RPMI8226 (cell line): ENCODE results near the gene ADAMTS17.
"Not testable (repeated sequence)": the region's sequence is repeated elsewhere in the genome, so short reads cannot be mapped to it uniquely, and the experiment has no call there.

Source experiments
- DNase-seq: peaks from one replicate; pipeline ENCODE4 v3.0.0-alpha.2; 2015

Gene ADAMTS17

GRCh38 chr15:99983886-99984286 lies 357.9 kb downstream of the ADAMTS17 start:
- no peak for DNase-seq

GRCh38 chr15:99983171-99983885 lies 358.4 kb downstream of the ADAMTS17 start:
- DNase-seq, result no peak

GRCh38 chr15:99982662-99983061 lies 359.1 kb downstream of the ADAMTS17 start:
- DNase-seq, result no peak

- no peak for DNase-seq
Observed at GRCh38 chr15:99981839-99982658, 359.7 kb downstream of the ADAMTS17 start.

GRCh38 chr15:99981191-99981647 lies 360.6 kb downstream of the ADAMTS17 start:
- DNase-seq, result no peak

- DNase-seq, result no peak
Observed at GRCh38 chr15:99980752-99981151, 361.0 kb downstream of the ADAMTS17 start.

GRCh38 chr15:99979886-99980285 lies 361.9 kb downstream of the ADAMTS17 start:
- not testable (repeated sequence) for DNase-seq

GRCh38 chr15:99979371-99979770 lies 362.4 kb downstream of the ADAMTS17 start:
- no peak for DNase-seq

GRCh38 chr15:99978426-99978825 lies 363.3 kb downstream of the ADAMTS17 start:
- no peak for DNase-seq

- no peak for DNase-seq
Observed at GRCh38 chr15:99977929-99978328, 363.8 kb downstream of the ADAMTS17 start.

- no peak for DNase-seq
Observed at GRCh38 chr15:99976811-99977271, 364.9 kb downstream of the ADAMTS17 start.

GRCh38 chr15:99976000-99976399 lies 365.8 kb downstream of the ADAMTS17 start:
- DNase-seq, result no peak

GRCh38 chr15:99974246-99974645 lies 367.5 kb downstream of the ADAMTS17 start:
- no peak for DNase-seq

- no peak for DNase-seq
Observed at GRCh38 chr15:99973351-99973750, 368.4 kb downstream of the ADAMTS17 start.

GRCh38 chr15:99970891-99971430 lies 370.8 kb downstream of the ADAMTS17 start:
- no peak for DNase-seq

GRCh38 chr15:99969261-99969920 lies 372.4 kb downstream of the ADAMTS17 start:
- no peak for DNase-seq

GRCh38 chr15:99967841-99968371 lies 373.9 kb downstream of the ADAMTS17 start:
- no peak for DNase-seq

- DNase-seq, result no peak
Observed at GRCh38 chr15:99966815-99967214, 375.0 kb downstream of the ADAMTS17 start.

- no peak for DNase-seq
Observed at GRCh38 chr15:99965376-99965775, 376.4 kb downstream of the ADAMTS17 start.

GRCh38 chr15:99963976-99964375 lies 377.8 kb downstream of the ADAMTS17 start:
- DNase-seq, result no peak

- DNase-seq, result no peak
Observed at GRCh38 chr15:99963096-99963825, 378.5 kb downstream of the ADAMTS17 start.

- no peak for DNase-seq
Observed at GRCh38 chr15:99962006-99962561, 379.7 kb downstream of the ADAMTS17 start.
